Common myeloid progenitor, CD34-positive (primary cell): ENCODE data around the gene SOBP.

Experiments
- CTCF ChIA-PET: fragments of 350-600 bp; sonication (Branson Sonifier 250); formaldehyde crosslinking; loops from one replicate; lab custom pipeline; 2021; ENCODE audit warnings: antibody characterized with exemption; lab: Charles Lee
- POLR2A ChIA-PET: fragments of 350-600 bp; sonication (Branson Sonifier 250); formaldehyde crosslinking; loops from one replicate; lab custom pipeline; 2021; ENCODE audit warnings: antibody characterized with exemption; lab: Charles Lee
- DNase-seq, 3 donors: peaks; one replicate each; pipeline versions ENCODE4 v3.0.0 to v3.0.0-alpha.2; 2013
- H3K27ac ChIP-seq, 2 experiments: 1 replicate in 1 of 2; 2 replicates in 1 of 2; pipeline ENCODE4 v1.7.0; 2013; ENCODE audit warnings: inconsistent platforms in 2 of 2, low read length in 2 of 2, mild to moderate bottlenecking in 2 of 2, low read depth in 1 of 2, moderate library complexity in 1 of 2; ENCODE audit not compliant: severe bottlenecking in 2 of 2, insufficient read depth in 1 of 2, poor library complexity in 1 of 2
- H3K27me3 ChIP-seq, 5 experiments: replicated peaks in 2 of 5; 1 replicate in 3 of 5; 2 replicates in 2 of 5; pipeline versions ENCODE4 v1.6.1 to v1.7.0; 2013; ENCODE audit warnings: low read length in 4 of 5, mild to moderate bottlenecking in 2 of 5, moderate library complexity in 2 of 5, inconsistent platforms in 1 of 5; ENCODE audit not compliant: insufficient read depth in 5 of 5, control insufficient read depth in 4 of 5
- H3K36me3 ChIP-seq, 4 experiments: 1 replicate in 2 of 4; 2 replicates in 2 of 4; pipeline versions ENCODE4 v1.6.1 to v1.7.0; 2013; ENCODE audit warnings: low read length in 3 of 4, control low read depth in 1 of 4, mild to moderate bottlenecking in 1 of 4; ENCODE audit not compliant: control insufficient read depth in 4 of 4, insufficient read depth in 4 of 4
- H3K4me1 ChIP-seq, 4 experiments: 1 replicate in 3 of 4; 2 replicates in 1 of 4; pipeline versions ENCODE4 v1.6.1 to v1.7.1; 2013; ENCODE audit warnings: low read length in 3 of 4, mild to moderate bottlenecking in 3 of 4, control low read depth in 1 of 4, inconsistent platforms in 1 of 4, moderate library complexity in 1 of 4; ENCODE audit not compliant: control insufficient read depth in 4 of 4, insufficient read depth in 4 of 4; ENCODE audit errors: control extremely low read depth in 1 of 4
- H3K4me3 ChIP-seq, 7 experiments: 1 replicate in 4 of 7; 2 replicates in 3 of 7; pipeline versions ENCODE4 v1.5.1 to v1.7.0; 2013; ENCODE audit warnings: mild to moderate bottlenecking in 7 of 7, low read length in 6 of 7, moderate library complexity in 6 of 7, inconsistent platforms in 2 of 7, low read depth in 2 of 7, control low read depth in 1 of 7; ENCODE audit not compliant: insufficient read depth in 4 of 7, control insufficient read depth in 1 of 7; ENCODE audit errors: extremely low read depth in 1 of 7
- H3K9me3 ChIP-seq, 5 experiments: 1 replicate in 4 of 5; 2 replicates in 1 of 5; pipeline versions ENCODE4 v1.6.1 to v1.7.1; 2013; ENCODE audit warnings: low read length in 4 of 5, mild to moderate bottlenecking in 2 of 5, inconsistent platforms in 1 of 5, low read depth in 1 of 5, moderate library complexity in 1 of 5; ENCODE audit not compliant: control insufficient read depth in 4 of 5, insufficient read depth in 2 of 5; ENCODE audit errors: control extremely low read depth in 1 of 5
- WGBS: methylation state at CpG from one replicate; pipeline ENCODE4 v1.1.5; 2013; ENCODE audit not compliant: insufficient coverage; 5-methylcytosine and 5-hydroxymethylcytosine counted together

Gene SOBP

GRCh38 chr6:107655864-107656263, 165.9 kb downstream of the SOBP start:
- Histone ChIP-seq H3K36me3 (no peaks in the 10 kb centered on the region), H3K4me3 (no peak overlapping the region), H3K4me1 (peaks cover 0 to 10% (median 6%) of the 10 kb centered on the region in 4 experiments), H3K9me3 (peaks cover 0 to 9% (median 2%) of the 10 kb centered on the region in 5 experiments), H3K27ac (no peak overlapping the region), H3K27me3 (no peaks in the 10 kb centered on the region)
- 100% methylated on average over 1 of the region's 2 CpGs for WGBS
- ChIA-PET CTCF (interaction anchor here (0.9 to 2.6 kb wide), 4 partner anchors 9 to 524 kb away, joined by 3 to 14 read pairs (median 3); no protein-coding TSS in a partner anchor), POLR2A (no interaction called here)
- DNase-seq = no peak

GRCh38 chr6:107656401-107656800, 166.5 kb downstream of the SOBP start:
- ChIA-PET CTCF (interaction anchor here (0.6 to 2.6 kb wide), 5 partner anchors 10 to 525 kb away, joined by 3 to 14 read pairs (median 3); no protein-coding TSS in a partner anchor), POLR2A (no interaction called here)
- no peaks in the 10 kb centered on the region for H3K27me3 ChIP-seq
- H3K9me3 ChIP-seq = peaks cover 0 to 7% (median 2%) of the 10 kb centered on the region in 5 experiments
- no peak overlapping the region for H3K4me3 ChIP-seq
- no peaks in the 10 kb centered on the region for H3K36me3 ChIP-seq
- no peak for DNase-seq
- H3K27ac ChIP-seq = no peak overlapping the region
- WGBS = no CpG with 5 or more reads among the region's 1 CpG
- H3K4me1 ChIP-seq = peaks cover 0 to 10% (median 6%) of the 10 kb centered on the region in 4 experiments

- no peak overlapping the region for H3K27ac ChIP-seq
- 95% methylated on average over 6 of the region's 8 CpGs for whole genome bisulfite sequencing
These were observed 167.0 kb downstream of the SOBP start for GRCh38 chr6:107656883-107657282.

DNA sequence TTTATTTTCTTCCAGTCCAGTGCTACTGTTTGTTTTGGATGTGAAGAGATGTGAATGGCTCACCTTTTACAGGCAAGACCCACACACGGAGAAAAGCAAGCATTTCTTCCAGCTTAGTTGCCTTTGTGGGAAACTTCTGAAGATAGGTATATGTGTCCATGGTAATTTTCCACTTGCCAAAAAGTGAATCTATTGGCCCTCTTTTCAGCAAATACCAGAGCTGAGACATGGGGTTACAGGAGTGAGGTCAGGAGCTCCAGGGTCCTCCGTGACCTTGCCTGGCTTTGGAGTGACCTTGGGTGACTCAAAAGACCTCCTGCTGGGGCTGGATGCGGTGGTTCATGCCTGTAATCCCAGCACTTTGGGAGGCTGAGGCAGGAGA, 167.4 kb downstream of the SOBP start:
- Histone ChIP-seq H3K4me1 (peaks cover 0 to 10% (median 6%) of the 10 kb centered on the region in 4 experiments), H3K36me3 (no peaks in the 10 kb centered on the region), H3K9me3 (no peaks in the 10 kb centered on the region), H3K27ac (no peak overlapping the region), H3K27me3 (no peaks in the 10 kb centered on the region), H3K4me3 (no peak overlapping the region)
- DNase-seq = no peak
- POLR2A ChIA-PET = interaction anchor here (0.6 kb wide), 1 partner anchor 261 kb away, joined by 3 read pairs; no protein-coding TSS in a partner anchor
- CTCF ChIA-PET = interaction anchor here (1.1 to 1.6 kb wide), 4 partner anchors 8 to 339 kb away, joined by 3 to 4 read pairs (median 4); no protein-coding TSS in a partner anchor
- WGBS = 89% methylated on average over 2 of the region's 3 CpGs

More at GRCh38 chr6:107656883-107657282, 167.0 kb downstream of the SOBP start:
- H3K9me3 ChIP-seq = peaks cover 0 to 2% (median 0%) of the 10 kb centered on the region in 5 experiments
- H3K4me3 ChIP-seq = no peak overlapping the region
- no peaks in the 10 kb centered on the region for H3K36me3 ChIP-seq
- CTCF ChIA-PET = interaction anchor here (0.6 to 2.6 kb wide), 5 partner anchors 14 to 525 kb away, joined by 3 to 14 read pairs (median 3); no protein-coding TSS in a partner anchor
- DNase-seq = no peak
- no peaks in the 10 kb centered on the region for H3K27me3 ChIP-seq
- peaks cover 0 to 10% (median 6%) of the 10 kb centered on the region in 4 experiments for H3K4me1 ChIP-seq
- POLR2A ChIA-PET = no interaction called here

GRCh38 chr6:107657755-107658461, 168.0 kb downstream of the SOBP start:
- WGBS = 39% methylated on average over 15 of the region's 17 CpGs
- no peaks in the 10 kb centered on the region for H3K36me3 ChIP-seq
- ChIA-PET CTCF (interaction anchor here (0.9 to 1.6 kb wide), 5 partner anchors 9 to 340 kb away, joined by 3 to 4 read pairs (median 3); no protein-coding TSS in a partner anchor), POLR2A (interaction anchor here (0.6 kb wide), 1 partner anchor 262 kb away, joined by 3 read pairs; no protein-coding TSS in a partner anchor)
- no peak overlapping the region for H3K27ac ChIP-seq
- H3K9me3 ChIP-seq = no peaks in the 10 kb centered on the region
- DNase-seq = peak; percentile 34 to 73 (median 66)
- peaks cover 0 to 10% (median 6%) of the 10 kb centered on the region in 4 experiments for H3K4me1 ChIP-seq
- peak overlapping the region in 2 of 7 experiments; percentile 1 to 55 for H3K4me3 ChIP-seq
- H3K27me3 ChIP-seq = peaks cover 0 to under 1% (median 0%) of the 10 kb centered on the region in 5 experiments

- Histone ChIP-seq H3K4me3 (no peak overlapping the region), H3K9me3 (no peaks in the 10 kb centered on the region), H3K36me3 (no peaks in the 10 kb centered on the region), H3K27ac (no peak overlapping the region), H3K4me1 (peaks cover 0 to 10% (median 6%) of the 10 kb centered on the region in 4 experiments), H3K27me3 (peaks cover 0 to 4% (median 0%) of the 10 kb centered on the region in 5 experiments)
- no peak for DNase-seq
- WGBS = 98% methylated on average over 15 of the region's 18 CpGs
- ChIA-PET POLR2A (no interaction called here), CTCF (no interaction called here)
These were observed 169.3 kb downstream of the SOBP start for GRCh38 chr6:107658920-107659865.
